Peyer's patch (tissue), 4 donors: ENCODE data around the gene NOX4.

Source experiments
- POLR2A ChIP-seq, 2 donors: fragments of 450-650 bp; IDR thresholded peaks; one replicate each; pipeline ENCODE4 v1.5.1; 2017; ENCODE audit warnings: antibody characterized with exemption in 2 of 2, mild to moderate bottlenecking in 2 of 2, moderate library complexity in 2 of 2
- TF ChIP-seq, protein P1 (sequence below), 6 experiments: fragments of 450-650 bp in 4 of 6; fragments of 200-600 bp in 2 of 6; sonication (generic) in 1 of 6; IDR thresholded peaks; one replicate each; pipeline ENCODE4 v1.5.1; 2017 to 2019; ENCODE audit warnings: antibody characterized with exemption in 6 of 6, mild to moderate bottlenecking in 3 of 6, moderate library complexity in 1 of 6

DNA sequence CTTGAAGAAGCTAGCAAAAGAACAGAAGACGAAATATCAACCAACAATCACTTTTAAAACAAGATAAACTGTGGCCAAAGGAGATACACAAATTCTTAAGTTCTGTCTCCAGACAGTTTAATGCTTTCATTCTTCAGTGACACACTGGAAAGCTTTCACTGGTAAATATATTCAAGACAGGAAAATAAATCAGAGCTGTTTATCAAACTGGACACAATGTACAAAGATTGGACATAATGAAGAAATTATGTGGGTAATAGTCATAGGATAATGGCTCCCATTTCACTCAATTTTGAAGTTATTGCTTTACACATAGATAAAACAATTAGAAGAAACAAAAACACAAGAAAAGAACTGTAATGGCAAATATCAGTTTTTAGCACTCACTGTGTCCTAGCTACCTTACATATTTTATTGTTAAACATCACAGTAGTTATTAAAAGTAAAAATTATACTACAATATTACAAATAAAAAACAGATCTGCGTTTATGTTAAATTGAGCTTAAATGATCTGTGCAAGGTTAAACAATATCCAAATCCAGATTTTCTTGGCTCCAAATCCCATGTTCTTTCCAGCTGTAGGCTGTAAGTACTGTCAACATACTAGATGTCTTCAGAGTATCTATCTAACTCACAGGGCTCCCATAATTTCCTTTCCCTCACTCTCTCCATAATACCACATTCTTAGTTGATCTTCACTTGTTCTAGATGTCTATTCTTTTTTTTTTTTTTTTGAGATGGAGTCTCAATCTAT lies 38.6 kb upstream of the NOX4 start:
- TF ChIP-seq, protein P1, sequence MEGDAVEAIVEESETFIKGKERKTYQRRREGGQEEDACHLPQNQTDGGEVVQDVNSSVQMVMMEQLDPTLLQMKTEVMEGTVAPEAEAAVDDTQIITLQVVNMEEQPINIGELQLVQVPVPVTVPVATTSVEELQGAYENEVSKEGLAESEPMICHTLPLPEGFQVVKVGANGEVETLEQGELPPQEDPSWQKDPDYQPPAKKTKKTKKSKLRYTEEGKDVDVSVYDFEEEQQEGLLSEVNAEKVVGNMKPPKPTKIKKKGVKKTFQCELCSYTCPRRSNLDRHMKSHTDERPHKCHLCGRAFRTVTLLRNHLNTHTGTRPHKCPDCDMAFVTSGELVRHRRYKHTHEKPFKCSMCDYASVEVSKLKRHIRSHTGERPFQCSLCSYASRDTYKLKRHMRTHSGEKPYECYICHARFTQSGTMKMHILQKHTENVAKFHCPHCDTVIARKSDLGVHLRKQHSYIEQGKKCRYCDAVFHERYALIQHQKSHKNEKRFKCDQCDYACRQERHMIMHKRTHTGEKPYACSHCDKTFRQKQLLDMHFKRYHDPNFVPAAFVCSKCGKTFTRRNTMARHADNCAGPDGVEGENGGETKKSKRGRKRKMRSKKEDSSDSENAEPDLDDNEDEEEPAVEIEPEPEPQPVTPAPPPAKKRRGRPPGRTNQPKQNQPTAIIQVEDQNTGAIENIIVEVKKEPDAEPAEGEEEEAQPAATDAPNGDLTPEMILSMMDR (IDR thresholded peaks at IDR 0.05) = no peak
- TF ChIP-seq POLR2A (IDR thresholded peaks at IDR 0.05) = no peak
